GM23248 (cell line): ENCODE data around the gene CFP.

Source experiments
- EZH2 ChIP-seq: fragments of 200-600 bp; sonication (generic); IDR thresholded peaks from 2 replicates; pipeline ENCODE4 v1.6.1; 2018; ENCODE audit warnings: antibody characterized with exemption, mild to moderate bottlenecking; ENCODE audit not compliant: insufficient read depth, poor library complexity, severe bottlenecking
- EZH2phosphoT487 ChIP-seq: fragments of 200-600 bp; sonication (generic); IDR thresholded peaks from 2 replicates; pipeline ENCODE4 v1.6.1; 2018; ENCODE audit warnings: antibody characterized with exemption, moderate library complexity, mild to moderate bottlenecking, low read depth; ENCODE audit not compliant: insufficient read depth

GRCh38 chrX:47638816-47639215 is 9.1 kb upstream of the CFP start:
- TF ChIP-seq EZH2phosphoT487 (no peak), EZH2 (no peak)
